Measurements from ENCODE around the gene HEATR9.

Gene HEATR9

GRCh38 chr17:35895636-35896587 is 27.2 kb upstream of the HEATR9 start:
- DNase-seq (ENCODE audit: extremely low spot score, insufficient read length, low read depth) (no peak), FAIRE-seq (no peak)

DNA sequence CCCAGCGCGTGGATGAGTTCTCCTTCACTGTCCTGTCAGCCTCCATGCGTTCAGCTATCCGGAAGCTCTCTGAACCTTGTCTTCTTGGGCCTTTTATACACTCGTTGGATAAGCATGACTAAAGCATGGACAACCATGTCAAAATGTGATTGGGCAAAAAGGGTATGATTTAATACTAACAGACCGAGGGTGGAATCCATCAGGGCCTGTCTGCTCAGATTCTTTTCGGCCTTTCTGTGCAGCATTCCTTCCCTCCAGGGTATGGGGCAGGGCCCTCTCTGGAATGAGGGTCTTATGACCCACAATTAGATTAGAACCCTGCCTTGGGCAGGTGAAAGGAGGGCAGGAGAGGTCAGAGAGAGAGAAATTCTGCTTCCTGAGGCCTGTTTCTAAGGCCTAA is 25.5 kb upstream of the HEATR9 start:
- DNase-seq (ENCODE audit: extremely low spot score, insufficient read length, low read depth), result no peak
- FAIRE-seq, result no peak

DNA sequence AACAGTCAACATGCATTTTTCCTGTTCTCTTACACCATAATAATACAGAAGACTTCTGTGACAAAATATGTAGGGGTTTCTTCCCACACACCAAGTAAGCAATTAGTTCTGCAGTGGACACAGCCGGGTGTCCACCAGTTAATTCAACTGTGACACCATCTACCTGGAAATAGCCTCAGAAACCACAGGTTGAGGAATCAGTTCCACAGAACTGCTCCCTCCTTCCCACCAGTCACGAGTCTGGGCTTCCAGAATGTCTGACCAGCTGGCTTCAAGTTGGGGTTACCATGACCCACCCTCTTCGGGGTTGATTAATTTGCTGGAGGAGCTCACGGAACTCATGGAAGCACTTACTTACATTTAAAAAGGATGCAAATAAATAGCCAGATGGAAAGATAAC is 25.1 kb upstream of the HEATR9 start:
- FAIRE-seq (no peak), DNase-seq (ENCODE audit: extremely low spot score, insufficient read length, low read depth) (no peak)

- no peak for DNase-seq (ENCODE audit: extremely low spot score, insufficient read length, low read depth)
- FAIRE-seq, result no peak
Observed at GRCh38 chr17:35892091-35893035, 23.7 kb upstream of the HEATR9 start.

- FAIRE-seq, result no peak
- DNase-seq (ENCODE audit: extremely low spot score, insufficient read length, low read depth), result no peak
Observed at GRCh38 chr17:35891269-35891668, 22.6 kb upstream of the HEATR9 start.

DNA sequence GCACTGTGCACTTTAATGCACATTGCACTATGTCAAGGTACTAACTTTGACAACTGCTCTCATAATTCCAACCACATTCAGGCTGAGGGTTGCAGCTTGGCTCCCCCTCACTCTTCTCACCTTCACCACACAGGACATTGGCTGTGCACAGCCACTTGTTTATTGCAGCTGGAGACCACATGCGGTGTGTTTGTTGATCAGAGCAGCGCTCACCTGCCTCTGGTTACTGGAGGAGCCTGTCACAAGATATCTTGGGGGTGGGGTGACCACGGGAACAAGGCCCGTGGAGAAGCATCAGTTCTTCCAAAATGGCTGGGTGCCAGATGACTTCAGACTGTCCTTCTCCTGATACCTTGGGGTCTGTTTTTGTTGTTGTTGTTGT is 22.1 kb upstream of the HEATR9 start:
- FAIRE-seq (no peak), DNase-seq (ENCODE audit: extremely low spot score, insufficient read length, low read depth) (peak; percentile 43)

- DNase-seq (ENCODE audit: extremely low spot score, insufficient read length, low read depth) (no peak), FAIRE-seq (no peak)
Observed at GRCh38 chr17:35889818-35890773, 21.4 kb upstream of the HEATR9 start.

- FAIRE-seq (no peak), DNase-seq (ENCODE audit: extremely low spot score, insufficient read length, low read depth) (no peak)
Observed at GRCh38 chr17:35889241-35889640, 20.6 kb upstream of the HEATR9 start.

DNA sequence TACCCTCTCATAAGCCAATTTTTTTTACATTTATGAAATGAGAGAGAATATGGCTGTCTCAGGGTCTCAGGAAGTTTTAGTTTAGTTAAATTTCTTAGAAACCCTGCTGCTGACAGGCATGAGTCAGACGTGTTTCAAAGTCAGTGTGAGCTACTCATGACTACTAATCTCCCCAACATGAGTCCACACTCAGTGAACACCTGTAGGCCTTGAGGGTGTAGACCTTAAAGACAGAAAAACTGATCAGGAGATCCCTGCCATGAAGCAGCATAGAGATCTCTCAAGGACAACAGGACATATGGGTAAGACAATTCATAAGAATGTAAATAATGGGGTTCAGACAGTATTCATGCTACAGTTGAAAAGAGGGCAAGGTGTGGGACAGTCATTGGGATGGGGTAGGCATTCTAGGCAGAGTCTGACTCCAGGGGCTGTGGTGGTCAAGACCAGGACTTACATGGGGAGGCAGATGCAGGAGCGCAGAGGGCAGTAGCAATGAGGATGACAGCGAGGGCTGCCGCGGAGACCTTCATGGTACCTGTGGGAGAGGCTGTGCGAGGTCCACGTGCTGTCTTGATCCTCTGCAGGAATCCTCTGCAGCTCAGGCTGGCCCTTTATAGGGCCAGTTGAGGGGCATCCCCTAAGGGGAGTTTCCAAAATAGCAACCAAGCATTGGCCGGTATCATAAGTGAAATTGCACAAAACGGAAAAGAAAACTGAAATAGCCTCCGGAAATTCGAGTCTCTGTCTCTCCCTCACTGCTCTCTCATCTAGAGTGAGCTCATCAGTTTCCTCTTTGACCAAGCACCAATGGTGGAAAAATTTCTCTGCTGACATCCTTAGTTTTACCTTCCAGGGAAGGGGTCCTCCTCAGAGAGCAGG is 11.3 kb upstream of the HEATR9 start, which contains the start of gene CCL5:
TSS of gene CCL5 (minus strand) at position 588 of the 882 bp plus-strand sequence.
- DNase-seq (ENCODE audit: extremely low spot score, insufficient read length, low read depth) (peak; percentile 76), FAIRE-seq (no peak)

DNA sequence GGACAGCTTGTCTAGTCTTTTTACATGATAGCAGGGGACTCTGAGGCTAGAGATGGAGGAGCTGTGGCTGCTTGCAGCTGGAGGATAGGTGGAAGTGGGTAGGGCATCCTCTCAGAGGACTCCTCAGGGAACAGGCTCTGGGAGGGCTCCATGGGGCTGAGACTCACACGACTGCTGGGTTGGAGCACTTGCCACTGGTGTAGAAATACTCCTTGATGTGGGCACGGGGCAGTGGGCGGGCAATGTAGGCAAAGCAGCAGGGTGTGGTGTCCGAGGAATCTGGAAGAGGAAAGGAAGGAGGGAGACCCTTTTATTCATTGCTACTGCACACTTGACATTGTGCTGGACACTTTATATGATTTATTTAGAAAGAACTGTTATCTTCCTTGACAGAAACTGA is 9.7 kb upstream of the HEATR9 start:
- FAIRE-seq (no peak), DNase-seq (ENCODE audit: extremely low spot score, insufficient read length, low read depth) (no peak)

- no peak for FAIRE-seq
- no peak for DNase-seq (ENCODE audit: extremely low spot score, insufficient read length, low read depth)
Observed at GRCh38 chr17:35877345-35878029, 8.8 kb upstream of the HEATR9 start.

GRCh38 chr17:35876534-35876933 is 7.8 kb upstream of the HEATR9 start:
- DNase-seq (ENCODE audit: extremely low spot score, insufficient read length, low read depth), result no peak
- FAIRE-seq, result no peak

DNA sequence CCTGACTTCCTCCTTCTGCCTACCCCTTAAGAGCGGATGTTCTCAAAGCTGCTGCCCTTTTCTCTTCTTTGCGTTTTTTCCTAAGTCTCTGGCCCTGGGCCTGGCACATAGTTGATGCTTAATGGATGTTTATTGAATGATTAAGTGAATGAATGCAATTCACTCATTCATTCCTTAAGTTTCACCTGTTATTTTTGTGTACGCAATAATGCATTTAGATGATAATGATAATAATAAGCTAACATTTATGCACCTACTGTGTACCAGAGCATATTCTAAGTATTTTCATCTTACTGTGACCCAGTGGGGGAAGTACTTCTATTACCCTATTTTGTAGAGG is 7.1 kb upstream of the HEATR9 start:
- no peak for FAIRE-seq
- DNase-seq (ENCODE audit: extremely low spot score, insufficient read length, low read depth), result no peak

- DNase-seq (ENCODE audit: extremely low spot score, insufficient read length, low read depth) (no peak), FAIRE-seq (no peak)
Observed at GRCh38 chr17:35875072-35875799, 6.5 kb upstream of the HEATR9 start.

- FAIRE-seq, result no peak
- DNase-seq (ENCODE audit: extremely low spot score, insufficient read length, low read depth), result no peak
Observed at GRCh38 chr17:35872196-35872980, 3.7 kb upstream of the HEATR9 start.

- no peak for DNase-seq (ENCODE audit: extremely low spot score, insufficient read length, low read depth)
- no peak for FAIRE-seq
Observed at GRCh38 chr17:35870906-35871819, 2.5 kb upstream of the HEATR9 start.

Measured in GM18507 (cell line).